Measurements from ENCODE around the gene ENTREP3. TPM values are rescaled to one million over a fixed set of nuclear protein-coding genes. Genes with fewer than 3 reads are reported as not detected.

The ENTREP3 gene
- total RNA-seq, 1 experiment from 2014 or later = 32.3 TPM

DNA sequence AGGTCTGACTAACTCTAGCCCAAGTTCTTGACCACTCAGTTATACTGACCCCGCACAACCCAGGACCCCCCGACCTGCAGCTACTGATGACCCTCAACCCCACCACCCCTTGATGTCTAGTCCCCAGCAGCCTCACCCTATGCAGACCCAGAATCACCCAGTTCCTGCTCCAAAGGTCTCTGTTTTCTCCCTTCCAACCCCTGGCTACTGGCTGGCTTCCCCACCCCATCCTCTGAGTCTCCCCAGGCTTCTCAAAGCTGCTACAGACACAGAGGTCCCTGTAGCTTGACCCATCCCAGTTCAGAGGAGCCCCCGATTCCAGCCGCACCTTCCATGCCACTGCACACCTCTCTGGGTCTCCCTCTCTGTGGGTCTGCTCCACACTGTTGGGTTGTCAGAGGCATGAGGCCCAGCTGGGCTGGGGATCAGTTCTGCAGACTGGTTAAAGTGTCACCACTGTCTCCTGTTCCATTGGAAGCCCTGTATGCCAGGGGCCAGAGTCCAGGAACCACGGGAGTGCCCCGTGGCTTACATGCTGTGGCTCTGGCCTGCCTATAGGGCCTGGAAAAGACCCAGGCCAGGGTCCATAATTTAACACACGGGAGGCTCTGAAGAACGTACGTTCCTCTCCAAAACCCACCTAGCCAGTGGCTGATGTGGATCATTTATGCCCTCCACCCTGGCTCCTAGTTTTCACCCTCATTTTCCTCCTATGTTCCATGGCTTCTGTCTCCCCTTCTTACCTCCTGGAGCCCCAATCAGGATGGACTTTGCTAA is 45.5 kb upstream of the ENTREP3 start:
- H3K36me3 Mint-ChIP-seq (ENCODE audit: insufficient read depth, unreplicated experiment) = no peaks in the 10 kb centered on the region
- POLR2A ChIA-PET = interaction anchor here (0.8 to 1.7 kb wide), 3 partner anchors 23 to 76 kb away, joined by 3 to 5 read pairs (median 4); partner anchors contain the start of gene CLK2
- H3K9me3 Mint-ChIP-seq (ENCODE audit: unreplicated experiment) = no peaks in the 10 kb centered on the region
- TF ChIP-seq, protein P1, sequence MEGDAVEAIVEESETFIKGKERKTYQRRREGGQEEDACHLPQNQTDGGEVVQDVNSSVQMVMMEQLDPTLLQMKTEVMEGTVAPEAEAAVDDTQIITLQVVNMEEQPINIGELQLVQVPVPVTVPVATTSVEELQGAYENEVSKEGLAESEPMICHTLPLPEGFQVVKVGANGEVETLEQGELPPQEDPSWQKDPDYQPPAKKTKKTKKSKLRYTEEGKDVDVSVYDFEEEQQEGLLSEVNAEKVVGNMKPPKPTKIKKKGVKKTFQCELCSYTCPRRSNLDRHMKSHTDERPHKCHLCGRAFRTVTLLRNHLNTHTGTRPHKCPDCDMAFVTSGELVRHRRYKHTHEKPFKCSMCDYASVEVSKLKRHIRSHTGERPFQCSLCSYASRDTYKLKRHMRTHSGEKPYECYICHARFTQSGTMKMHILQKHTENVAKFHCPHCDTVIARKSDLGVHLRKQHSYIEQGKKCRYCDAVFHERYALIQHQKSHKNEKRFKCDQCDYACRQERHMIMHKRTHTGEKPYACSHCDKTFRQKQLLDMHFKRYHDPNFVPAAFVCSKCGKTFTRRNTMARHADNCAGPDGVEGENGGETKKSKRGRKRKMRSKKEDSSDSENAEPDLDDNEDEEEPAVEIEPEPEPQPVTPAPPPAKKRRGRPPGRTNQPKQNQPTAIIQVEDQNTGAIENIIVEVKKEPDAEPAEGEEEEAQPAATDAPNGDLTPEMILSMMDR (IDR thresholded peaks at IDR 0.05; ENCODE audit: unreplicated experiment) = no peak
- no TSS peak for BruUV-seq (replicated peaks)
- CTCF ChIA-PET = interaction anchor here (0.6 to 1.5 kb wide), 4 partner anchors 12 to 51 kb away, joined by 3 to 5 read pairs (median 4); no protein-coding TSS in a partner anchor
- no peak overlapping the region for H3K4me3 Mint-ChIP-seq (ENCODE audit: unreplicated experiment)
- no peak overlapping the region for H3K27ac Mint-ChIP-seq (ENCODE audit: low read depth, unreplicated experiment)
- intact Hi-C loops (cut with micrococcal nuclease) = no loop called here
- peaks cover 14% of the 10 kb centered on the region for H3K27me3 Mint-ChIP-seq (ENCODE audit: insufficient read depth, unreplicated experiment)
- no peaks in the 10 kb centered on the region for H3K4me1 Mint-ChIP-seq (ENCODE audit: insufficient read depth, unreplicated experiment)
- no peak for DNase-seq (ENCODE audit: unreplicated experiment)

DNA sequence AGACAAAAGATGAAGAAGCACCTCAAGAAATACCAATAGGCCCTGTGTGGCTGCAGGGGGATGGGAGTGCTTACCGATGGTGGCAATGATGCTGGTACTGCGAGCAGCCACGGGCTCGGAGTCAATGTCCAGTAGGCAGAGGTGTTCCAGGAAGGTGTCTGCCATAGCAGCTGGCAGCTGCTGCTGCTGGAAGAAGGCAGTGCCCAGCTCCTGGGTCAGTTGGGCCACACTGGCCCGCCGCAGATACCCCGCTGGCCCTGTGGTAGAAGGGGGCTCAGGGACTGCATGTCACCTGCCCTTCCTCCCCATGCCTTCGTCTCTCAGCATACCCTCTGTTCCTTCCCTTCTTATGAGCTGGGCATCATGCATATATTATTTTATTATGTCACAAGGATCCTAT is 44.7 kb upstream of the ENTREP3 start:
- no peak for DNase-seq (ENCODE audit: unreplicated experiment)
- Mint-ChIP-seq H3K27ac (ENCODE audit: low read depth, unreplicated experiment) (no peak overlapping the region), H3K4me1 (ENCODE audit: insufficient read depth, unreplicated experiment) (no peaks in the 10 kb centered on the region), H3K36me3 (ENCODE audit: insufficient read depth, unreplicated experiment) (no peaks in the 10 kb centered on the region), H3K4me3 (ENCODE audit: unreplicated experiment) (no peak overlapping the region), H3K27me3 (ENCODE audit: insufficient read depth, unreplicated experiment) (peaks cover 17% of the 10 kb centered on the region), H3K9me3 (ENCODE audit: unreplicated experiment) (no peaks in the 10 kb centered on the region)
- no TSS peak for BruUV-seq (replicated peaks)
- intact Hi-C loops (cut with micrococcal nuclease) = no loop called here
- TF ChIP-seq, protein P1 (IDR thresholded peaks at IDR 0.05; ENCODE audit: unreplicated experiment) = no peak
- ChIA-PET POLR2A (interaction anchor here (0.6 to 1.7 kb wide), 4 partner anchors 8 to 27 kb away, joined by 3 to 5 read pairs (median 4); partner anchors contain the start of genes CLK2 and FDPS), CTCF (interaction anchor here (0.6 to 1.5 kb wide), 4 partner anchors 11 to 50 kb away, joined by 3 to 5 read pairs (median 4); no protein-coding TSS in a partner anchor)

DNA sequence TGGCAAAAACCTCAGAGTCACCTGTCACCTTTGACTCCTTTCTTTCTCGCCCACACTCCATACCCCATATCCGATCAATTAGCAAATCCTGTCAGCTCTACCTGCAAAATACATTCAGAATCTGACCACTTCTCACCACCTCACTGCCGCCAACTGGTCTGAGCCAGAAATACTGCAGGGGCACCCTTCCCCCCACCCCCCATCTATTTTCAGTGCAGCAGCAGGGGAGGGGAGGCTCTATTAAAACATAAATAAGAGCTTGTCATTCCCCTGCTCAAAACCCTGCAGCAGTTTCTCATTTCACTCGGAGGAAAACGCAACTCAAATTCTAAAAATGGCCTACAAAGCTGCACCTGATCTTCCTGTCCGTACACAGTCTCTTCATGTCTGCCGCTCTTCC is 42.1 kb upstream of the ENTREP3 start:
- Mint-ChIP-seq H3K27me3 (ENCODE audit: insufficient read depth, unreplicated experiment) (peaks cover 25% of the 10 kb centered on the region), H3K4me3 (ENCODE audit: unreplicated experiment) (no peak overlapping the region), H3K36me3 (ENCODE audit: insufficient read depth, unreplicated experiment) (no peaks in the 10 kb centered on the region), H3K9me3 (ENCODE audit: unreplicated experiment) (no peaks in the 10 kb centered on the region), H3K27ac (ENCODE audit: low read depth, unreplicated experiment) (no peak overlapping the region), H3K4me1 (ENCODE audit: insufficient read depth, unreplicated experiment) (no peaks in the 10 kb centered on the region)
- BruUV-seq (replicated peaks) = no TSS peak
- TF ChIP-seq, protein P1 (IDR thresholded peaks at IDR 0.05; ENCODE audit: unreplicated experiment) = no peak
- intact Hi-C loops (cut with micrococcal nuclease) = no loop called here
- DNase-seq (ENCODE audit: unreplicated experiment) = no peak
- ChIA-PET CTCF (interaction anchor here (0.5 to 1.4 kb wide), 4 partner anchors 10 to 722 kb away, joined by 3 to 10 read pairs (median 3); no protein-coding TSS in a partner anchor), POLR2A (no interaction called here)

DNA sequence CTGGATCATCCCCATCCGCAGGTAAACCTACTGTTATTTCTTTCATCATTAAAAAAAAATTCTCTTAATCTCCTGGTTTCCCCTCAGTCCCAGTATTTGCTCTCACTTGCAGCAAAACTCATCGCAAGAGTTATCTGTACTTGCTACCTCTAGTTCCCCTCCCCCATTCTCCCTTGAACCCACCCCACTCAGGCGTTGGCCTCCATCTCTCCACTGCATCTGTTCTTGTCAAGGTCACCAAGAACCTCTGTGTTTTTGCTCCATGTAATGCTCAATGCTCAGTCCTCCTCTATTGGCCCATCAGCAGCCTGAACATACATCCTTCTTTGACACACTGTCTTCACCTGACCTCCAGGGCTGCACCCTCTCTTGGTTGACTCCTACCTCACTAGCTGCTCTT is 41.4 kb upstream of the ENTREP3 start:
- Mint-ChIP-seq H3K27ac (ENCODE audit: low read depth, unreplicated experiment) (no peak overlapping the region), H3K9me3 (ENCODE audit: unreplicated experiment) (no peaks in the 10 kb centered on the region), H3K36me3 (ENCODE audit: insufficient read depth, unreplicated experiment) (no peaks in the 10 kb centered on the region), H3K4me3 (ENCODE audit: unreplicated experiment) (no peak overlapping the region), H3K4me1 (ENCODE audit: insufficient read depth, unreplicated experiment) (no peaks in the 10 kb centered on the region), H3K27me3 (ENCODE audit: insufficient read depth, unreplicated experiment) (peaks cover 29% of the 10 kb centered on the region)
- CTCF ChIA-PET = interaction anchor here (0.5 to 1.4 kb wide), 3 partner anchors 11 to 723 kb away, joined by 3 to 10 read pairs (median 3); no protein-coding TSS in a partner anchor
- POLR2A ChIA-PET = no interaction called here
- no TSS peak for BruUV-seq (replicated peaks)
- DNase-seq (ENCODE audit: unreplicated experiment) = no peak
- TF ChIP-seq, protein P1 (IDR thresholded peaks at IDR 0.05; ENCODE audit: unreplicated experiment) = no peak
- intact Hi-C loops (cut with micrococcal nuclease) = no loop called here
